Activated naive CD8-positive, alpha-beta T cell treated with anti-CD3 and anti-CD28 coated beads, Interleukin-2, amount 10 ng/mL, durations not matched to agents 7 days and 5 days (primary cell): Measurements from ENCODE around the gene PPP2R2C. TPM values are rescaled to one million over a fixed set of nuclear protein-coding genes. Genes with fewer than 3 reads are reported as not detected.

Experiments used
- ATAC-seq: fragments of 150-1000 bp; cut with Tn5 transposase; one replicate; pipeline ENCODE4 v1.10.0; 2021; ENCODE audit warnings: low read depth, moderate library complexity
- POLR2A ChIA-PET: fragments of 350-600 bp; sonication (Branson Sonifier 250); formaldehyde crosslinking; loops from one replicate; lab custom pipeline; 2021; ENCODE audit warnings: antibody characterized with exemption; lab: Charles Lee
- DNase-seq: peaks from one replicate; pipeline ENCODE4 v3.0.0; 2021
- H3K27ac Mint-ChIP-seq: one replicate; pipeline ENCODE4 v1.8.0; 2022; ENCODE audit warnings: mild to moderate bottlenecking, mixed read lengths
- H3K27me3 Mint-ChIP-seq: one replicate; pipeline ENCODE4 v1.8.0; 2022; ENCODE audit warnings: mild to moderate bottlenecking, moderate library complexity, mixed read lengths
- H3K36me3 Mint-ChIP-seq: one replicate; pipeline ENCODE4 v1.8.0; 2021; ENCODE audit warnings: mild to moderate bottlenecking, mixed read lengths
- H3K4me1 Mint-ChIP-seq: one replicate; pipeline ENCODE4 v1.8.0; 2021; ENCODE audit warnings: mixed read lengths
- H3K4me3 Mint-ChIP-seq: one replicate; pipeline ENCODE4 v1.8.0; 2022; ENCODE audit warnings: mild to moderate bottlenecking, moderate library complexity, mixed read lengths
- H3K9me3 Mint-ChIP-seq: one replicate; pipeline ENCODE4 v1.8.0; 2021; ENCODE audit warnings: mixed read lengths
- total RNA-seq, 2 experiments: library from RNA; stranded (reverse); gene quantifications; one replicate each; pipeline ENCODE4 v1.2.3, GENCODE V29; 2021

Gene PPP2R2C
- total RNA-seq, 2 experiments from 2014 or later = not detected

- Mint-ChIP-seq H3K36me3 (no peaks in the 10 kb centered on the region), H3K4me1 (no peaks in the 10 kb centered on the region), H3K9me3 (no peaks in the 10 kb centered on the region), H3K4me3 (no peak overlapping the region), H3K27me3 (no peaks in the 10 kb centered on the region), H3K27ac (no peak overlapping the region)
- POLR2A ChIA-PET = no interaction called here
- no peak for DNase-seq
- ATAC-seq = no peak
Observed at GRCh38 chr4:6301051-6301731, 171.2 kb downstream of the PPP2R2C start.

DNA sequence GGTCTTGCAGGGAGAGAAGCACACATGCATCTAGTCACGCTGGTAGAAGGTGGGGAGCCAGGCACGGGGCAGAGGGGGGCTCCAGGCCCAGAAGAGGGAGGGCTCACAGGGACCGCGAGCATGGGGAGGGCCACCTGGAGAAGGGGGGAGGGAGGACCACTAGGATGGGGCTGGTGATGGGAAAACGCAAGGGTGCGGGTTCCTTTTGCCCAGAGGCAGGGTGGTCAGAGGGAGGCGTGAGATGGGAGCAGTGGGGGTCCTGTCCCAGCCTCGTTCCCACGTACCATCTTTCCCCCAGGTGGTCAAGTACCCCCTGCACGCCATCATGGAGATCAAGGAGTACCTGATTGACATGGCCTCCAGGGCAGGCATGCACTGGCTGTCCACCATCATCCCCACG lies 172.1 kb downstream of the PPP2R2C start:
- POLR2A ChIA-PET = no interaction called here
- H3K4me3 Mint-ChIP-seq = no peak overlapping the region
- H3K36me3 Mint-ChIP-seq = no peaks in the 10 kb centered on the region
- DNase-seq = no peak
- no peaks in the 10 kb centered on the region for H3K27me3 Mint-ChIP-seq
- H3K27ac Mint-ChIP-seq = no peak overlapping the region
- H3K4me1 Mint-ChIP-seq = no peaks in the 10 kb centered on the region
- no peak for ATAC-seq
- H3K9me3 Mint-ChIP-seq = no peaks in the 10 kb centered on the region

- H3K27ac Mint-ChIP-seq = no peak overlapping the region
- no peaks in the 10 kb centered on the region for H3K9me3 Mint-ChIP-seq
- no peaks in the 10 kb centered on the region for H3K4me1 Mint-ChIP-seq
- DNase-seq (no peak), ATAC-seq (no peak)
- POLR2A ChIA-PET = no interaction called here
- no peaks in the 10 kb centered on the region for H3K27me3 Mint-ChIP-seq
- no peaks in the 10 kb centered on the region for H3K36me3 Mint-ChIP-seq
- H3K4me3 Mint-ChIP-seq = no peak overlapping the region
Observed at GRCh38 chr4:6299875-6300274, 172.5 kb downstream of the PPP2R2C start.

DNA sequence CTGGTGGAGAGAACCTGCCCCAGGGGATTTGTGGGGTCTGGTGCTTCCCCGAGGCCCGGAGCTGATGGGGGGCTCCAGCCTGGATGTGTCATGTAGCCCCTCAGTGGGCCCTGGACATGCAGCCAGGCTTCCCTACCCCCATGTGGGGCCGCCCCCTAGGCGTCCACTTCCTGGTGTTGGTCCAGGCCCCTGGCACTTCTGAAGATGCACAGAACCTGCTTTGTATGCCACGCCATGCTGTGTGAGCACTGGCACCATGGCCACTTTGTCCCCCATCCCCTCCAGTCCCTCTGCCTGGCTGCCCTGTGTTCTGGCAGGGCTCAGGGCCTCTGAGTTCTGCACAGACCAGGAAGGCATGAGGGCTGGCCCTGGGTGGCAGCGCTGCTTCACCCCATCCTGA lies 173.6 kb downstream of the PPP2R2C start:
- DNase-seq = no peak
- Mint-ChIP-seq H3K9me3 (no peaks in the 10 kb centered on the region), H3K4me3 (no peak overlapping the region), H3K27me3 (no peaks in the 10 kb centered on the region), H3K4me1 (no peaks in the 10 kb centered on the region), H3K27ac (no peak overlapping the region), H3K36me3 (no peaks in the 10 kb centered on the region)
- no peak for ATAC-seq
- POLR2A ChIA-PET = no interaction called here

DNA sequence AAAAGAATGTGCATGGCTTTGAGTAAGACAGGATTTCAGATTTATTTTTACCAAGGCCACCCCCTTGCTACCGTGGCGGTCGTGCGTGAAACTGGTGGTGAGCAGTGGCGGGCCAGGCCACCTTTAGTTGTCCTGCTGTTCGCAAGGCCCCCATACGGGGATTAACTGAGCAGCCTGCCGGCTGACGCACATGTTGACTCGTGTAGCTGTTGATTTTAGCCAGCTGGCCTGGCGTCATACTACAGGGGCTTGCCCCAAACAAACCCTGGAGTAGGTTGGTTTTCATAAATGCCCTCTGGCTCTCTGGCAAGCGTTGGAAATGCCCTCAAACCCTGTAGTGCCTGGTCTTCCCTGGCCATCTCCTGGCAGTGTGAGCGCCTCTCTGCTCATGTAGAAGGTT lies 174.4 kb downstream of the PPP2R2C start:
- POLR2A ChIA-PET = no interaction called here
- H3K27me3 Mint-ChIP-seq = no peaks in the 10 kb centered on the region
- no peak for ATAC-seq
- no peak overlapping the region for H3K27ac Mint-ChIP-seq
- no peak for DNase-seq
- H3K9me3 Mint-ChIP-seq = no peaks in the 10 kb centered on the region
- no peaks in the 10 kb centered on the region for H3K4me1 Mint-ChIP-seq
- no peak overlapping the region for H3K4me3 Mint-ChIP-seq
- no peaks in the 10 kb centered on the region for H3K36me3 Mint-ChIP-seq

- Mint-ChIP-seq H3K27me3 (no peaks in the 10 kb centered on the region), H3K4me3 (no peak overlapping the region), H3K27ac (no peak overlapping the region), H3K9me3 (no peaks in the 10 kb centered on the region), H3K36me3 (no peaks in the 10 kb centered on the region), H3K4me1 (no peaks in the 10 kb centered on the region)
- DNase-seq (no peak), ATAC-seq (no peak)
- POLR2A ChIA-PET = no interaction called here
Observed at GRCh38 chr4:6297266-6297815, 175.1 kb downstream of the PPP2R2C start.

- DNase-seq (no peak), ATAC-seq (no peak)
- no peaks in the 10 kb centered on the region for H3K9me3 Mint-ChIP-seq
- no peak overlapping the region for H3K27ac Mint-ChIP-seq
- H3K36me3 Mint-ChIP-seq = no peaks in the 10 kb centered on the region
- no peaks in the 10 kb centered on the region for H3K4me1 Mint-ChIP-seq
- no peaks in the 10 kb centered on the region for H3K27me3 Mint-ChIP-seq
- POLR2A ChIA-PET = no interaction called here
- no peak overlapping the region for H3K4me3 Mint-ChIP-seq
Observed at GRCh38 chr4:6296026-6296425, 176.4 kb downstream of the PPP2R2C start.

- H3K4me1 Mint-ChIP-seq = no peaks in the 10 kb centered on the region
- no peaks in the 10 kb centered on the region for H3K36me3 Mint-ChIP-seq
- H3K27ac Mint-ChIP-seq = no peak overlapping the region
- no peaks in the 10 kb centered on the region for H3K9me3 Mint-ChIP-seq
- POLR2A ChIA-PET = no interaction called here
- no peaks in the 10 kb centered on the region for H3K27me3 Mint-ChIP-seq
- ATAC-seq = no peak
- no peak for DNase-seq
- no peak overlapping the region for H3K4me3 Mint-ChIP-seq
Observed at GRCh38 chr4:6295495-6295894, 176.9 kb downstream of the PPP2R2C start.

GRCh38 chr4:6294705-6295421 lies 177.6 kb downstream of the PPP2R2C start:
- Mint-ChIP-seq H3K4me1 (no peaks in the 10 kb centered on the region), H3K9me3 (no peaks in the 10 kb centered on the region), H3K27me3 (no peaks in the 10 kb centered on the region), H3K36me3 (no peaks in the 10 kb centered on the region), H3K4me3 (no peak overlapping the region), H3K27ac (no peak overlapping the region)
- ATAC-seq (no peak), DNase-seq (no peak)
- POLR2A ChIA-PET = no interaction called here

- Mint-ChIP-seq H3K27me3 (no peaks in the 10 kb centered on the region), H3K4me1 (no peaks in the 10 kb centered on the region), H3K9me3 (no peaks in the 10 kb centered on the region), H3K36me3 (no peaks in the 10 kb centered on the region), H3K27ac (no peak overlapping the region), H3K4me3 (no peak overlapping the region)
- POLR2A ChIA-PET = no interaction called here
- DNase-seq (no peak), ATAC-seq (no peak)
Observed at GRCh38 chr4:6293661-6294060, 178.8 kb downstream of the PPP2R2C start.

GRCh38 chr4:6293097-6293445 lies 179.3 kb downstream of the PPP2R2C start:
- DNase-seq (no peak), ATAC-seq (no peak)
- no peaks in the 10 kb centered on the region for H3K4me1 Mint-ChIP-seq
- H3K36me3 Mint-ChIP-seq = no peaks in the 10 kb centered on the region
- H3K27me3 Mint-ChIP-seq = no peaks in the 10 kb centered on the region
- H3K4me3 Mint-ChIP-seq = no peak overlapping the region
- H3K9me3 Mint-ChIP-seq = no peaks in the 10 kb centered on the region
- POLR2A ChIA-PET = no interaction called here
- no peak overlapping the region for H3K27ac Mint-ChIP-seq

GRCh38 chr4:6292376-6293096 lies 179.9 kb downstream of the PPP2R2C start:
- Mint-ChIP-seq H3K36me3 (no peaks in the 10 kb centered on the region), H3K9me3 (no peaks in the 10 kb centered on the region), H3K27me3 (no peaks in the 10 kb centered on the region), H3K4me3 (no peak overlapping the region), H3K4me1 (no peaks in the 10 kb centered on the region), H3K27ac (no peak overlapping the region)
- ATAC-seq (no peak), DNase-seq (no peak)
- POLR2A ChIA-PET = no interaction called here

DNA sequence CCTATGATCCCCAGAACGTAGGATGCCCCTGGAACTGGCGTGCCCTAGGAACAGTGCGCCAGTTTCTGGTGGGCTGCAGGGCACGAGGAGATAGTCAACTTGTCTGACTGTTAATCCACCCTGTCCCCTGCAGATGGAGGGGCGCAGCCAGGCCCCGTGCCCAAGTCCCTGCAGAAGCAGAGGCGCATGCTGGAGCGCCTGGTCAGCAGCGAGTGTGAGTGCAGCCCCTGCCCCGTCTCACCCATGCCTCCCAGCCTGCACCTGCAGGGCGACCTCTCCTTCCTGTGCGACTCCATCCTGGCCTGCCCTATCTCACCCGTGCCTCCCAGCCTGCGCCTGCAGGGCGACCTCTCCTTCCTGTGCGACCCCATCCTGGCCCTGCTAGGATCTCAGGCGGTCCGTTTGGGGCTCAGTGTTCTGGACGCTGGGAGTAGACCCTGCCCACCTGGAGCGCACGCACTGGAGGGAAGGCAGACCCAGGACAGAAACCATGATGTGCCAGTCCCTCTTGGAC lies 180.6 kb downstream of the PPP2R2C start:
- no peaks in the 10 kb centered on the region for H3K36me3 Mint-ChIP-seq
- no peak for ATAC-seq

More for the DNA sequence above, 180.6 kb downstream of the PPP2R2C start:
- POLR2A ChIA-PET = no interaction called here
- no peak overlapping the region for H3K27ac Mint-ChIP-seq
- DNase-seq = no peak
- H3K4me1 Mint-ChIP-seq = no peaks in the 10 kb centered on the region
- H3K9me3 Mint-ChIP-seq = no peaks in the 10 kb centered on the region
- H3K27me3 Mint-ChIP-seq = no peaks in the 10 kb centered on the region
- no peak overlapping the region for H3K4me3 Mint-ChIP-seq
